Measurements from ENCODE around the gene BDKRB1.

DNA sequence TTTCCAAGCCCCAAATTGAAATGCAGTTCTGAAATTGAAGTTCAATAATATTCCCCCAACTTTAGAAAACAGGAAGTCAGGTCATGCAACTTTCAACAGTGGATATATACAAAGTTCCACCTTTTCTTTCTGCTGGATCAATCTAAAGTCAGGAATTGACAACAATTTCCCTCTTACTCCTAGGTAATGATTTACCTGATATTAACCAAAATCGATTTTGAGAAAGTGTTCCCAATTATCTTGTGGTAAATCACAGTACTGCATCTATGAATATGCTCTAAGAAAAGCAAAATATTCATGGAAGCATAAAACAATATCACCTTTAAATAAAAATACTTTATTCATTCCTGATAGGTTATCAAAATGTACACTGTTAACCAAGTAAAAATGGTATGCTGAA lies 28.4 kb downstream of the BDKRB1 start:
- no peak for TF ChIP-seq CTCF (IDR thresholded peaks at IDR 0.05)
- no peak for TF ChIP-seq EZH2phosphoT487 (IDR thresholded peaks at IDR 0.05)
- no peak for TF ChIP-seq EZH2 (IDR thresholded peaks at IDR 0.05)
